ENCODE measurements around the gene TXLNB.

Gene TXLNB

DNA sequence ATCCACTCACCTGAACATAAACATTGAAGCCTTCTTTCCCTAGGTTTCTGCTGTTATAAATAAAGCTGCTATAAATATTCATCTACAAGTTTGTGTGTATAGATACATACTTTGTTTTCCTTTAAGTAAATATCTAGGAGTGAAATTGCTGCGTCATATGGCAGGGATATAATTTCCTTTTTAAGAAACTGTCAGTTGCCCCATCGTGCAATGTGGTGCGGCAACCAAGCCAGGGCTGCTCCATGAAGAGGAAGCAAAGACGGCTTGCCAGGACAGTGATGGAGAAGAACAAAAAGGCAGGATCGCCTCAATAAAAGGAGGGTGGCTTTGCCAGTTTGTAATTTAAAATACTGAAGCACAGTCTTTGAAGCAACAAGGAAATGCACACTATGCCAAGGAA, 46.0 kb upstream of the TXLNB start:
- no peak for DNase-seq
- Histone ChIP-seq H3K36me3 (replicated peaks; ENCODE audit: insufficient read depth, low read length) (no peaks in the 10 kb centered on the region), H3K27ac (ENCODE audit: low read length) (no peak overlapping the region)

DNA sequence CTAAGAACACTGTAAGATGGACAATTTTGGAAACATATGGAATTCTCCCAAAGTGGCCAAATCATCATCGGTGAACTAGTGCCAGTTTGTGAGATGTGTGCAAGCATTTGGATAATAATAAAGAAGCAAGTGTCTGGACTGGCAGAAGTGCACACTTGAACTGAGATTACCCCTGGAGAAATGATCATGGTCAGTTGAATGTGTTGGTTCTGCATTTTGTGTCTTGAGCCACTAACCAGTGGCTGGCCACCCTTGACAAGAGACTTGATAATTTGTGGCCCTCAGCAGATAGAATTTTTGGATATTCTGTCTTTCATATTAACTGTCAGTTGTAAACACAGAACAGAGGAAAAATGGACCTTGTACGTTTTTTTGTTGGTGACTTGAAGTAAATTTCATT, 45.2 kb upstream of the TXLNB start:
- H3K9me3 ChIP-seq (replicated peaks; ENCODE audit: insufficient read depth, low read length), result no peaks in the 10 kb centered on the region
- H3K27ac ChIP-seq (ENCODE audit: low read length), result no peak overlapping the region
- no peaks in the 10 kb centered on the region for H3K27me3 ChIP-seq (replicated peaks; ENCODE audit: insufficient read depth, low read length)
- no peaks in the 10 kb centered on the region for H3K9me2 ChIP-seq (replicated peaks; ENCODE audit: insufficient read depth, low read length)
- H3K79me2 ChIP-seq (ENCODE audit: low read length), result no peaks in the 10 kb centered on the region
- H4K20me1 ChIP-seq (ENCODE audit: insufficient read depth, low read length), result no peaks in the 10 kb centered on the region
- TF ChIP-seq, protein P1, sequence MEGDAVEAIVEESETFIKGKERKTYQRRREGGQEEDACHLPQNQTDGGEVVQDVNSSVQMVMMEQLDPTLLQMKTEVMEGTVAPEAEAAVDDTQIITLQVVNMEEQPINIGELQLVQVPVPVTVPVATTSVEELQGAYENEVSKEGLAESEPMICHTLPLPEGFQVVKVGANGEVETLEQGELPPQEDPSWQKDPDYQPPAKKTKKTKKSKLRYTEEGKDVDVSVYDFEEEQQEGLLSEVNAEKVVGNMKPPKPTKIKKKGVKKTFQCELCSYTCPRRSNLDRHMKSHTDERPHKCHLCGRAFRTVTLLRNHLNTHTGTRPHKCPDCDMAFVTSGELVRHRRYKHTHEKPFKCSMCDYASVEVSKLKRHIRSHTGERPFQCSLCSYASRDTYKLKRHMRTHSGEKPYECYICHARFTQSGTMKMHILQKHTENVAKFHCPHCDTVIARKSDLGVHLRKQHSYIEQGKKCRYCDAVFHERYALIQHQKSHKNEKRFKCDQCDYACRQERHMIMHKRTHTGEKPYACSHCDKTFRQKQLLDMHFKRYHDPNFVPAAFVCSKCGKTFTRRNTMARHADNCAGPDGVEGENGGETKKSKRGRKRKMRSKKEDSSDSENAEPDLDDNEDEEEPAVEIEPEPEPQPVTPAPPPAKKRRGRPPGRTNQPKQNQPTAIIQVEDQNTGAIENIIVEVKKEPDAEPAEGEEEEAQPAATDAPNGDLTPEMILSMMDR (IDR thresholded peaks at IDR 0.05; ENCODE audit: low read length), result no peak
- TF ChIP-seq EZH2 (optimal IDR thresholded peaks at IDR 0.05; ENCODE audit: low read depth, low read length), result no peak
- no peaks in the 10 kb centered on the region for H3K36me3 ChIP-seq (replicated peaks; ENCODE audit: insufficient read depth, low read length)
- H3F3A ChIP-seq (ENCODE audit: insufficient read depth, low read length), result no peaks in the 10 kb centered on the region
- H3K4me3 ChIP-seq (ENCODE audit: low read length), result no peak overlapping the region
- no peak for DNase-seq
- no peak overlapping the region for H3K4me2 ChIP-seq (ENCODE audit: low read depth, low read length)
- H3K9ac ChIP-seq (ENCODE audit: low read length), result no peak overlapping the region
- H3K4me1 ChIP-seq (ENCODE audit: low read length), result no peaks in the 10 kb centered on the region
- H2AFZ ChIP-seq (ENCODE audit: low read length), result no peak overlapping the region

More for the DNA sequence above, 46.0 kb upstream of the TXLNB start:
- H3K4me3 ChIP-seq (ENCODE audit: low read length), result no peak overlapping the region
- H2AFZ ChIP-seq (ENCODE audit: low read length), result no peak overlapping the region
- H3K4me2 ChIP-seq (ENCODE audit: low read depth, low read length), result no peak overlapping the region
- TF ChIP-seq, protein P1 (IDR thresholded peaks at IDR 0.05; ENCODE audit: low read length), result no peak
- TF ChIP-seq EZH2 (optimal IDR thresholded peaks at IDR 0.05; ENCODE audit: low read depth, low read length), result no peak
- no peak for TF ChIP-seq EZH2phosphoT487 (IDR thresholded peaks at IDR 0.05; ENCODE audit: low read length)
- H3K27me3 ChIP-seq (replicated peaks; ENCODE audit: insufficient read depth, low read length), result no peaks in the 10 kb centered on the region
- H3K9me3 ChIP-seq (replicated peaks; ENCODE audit: insufficient read depth, low read length), result no peaks in the 10 kb centered on the region
- H3F3A ChIP-seq (ENCODE audit: insufficient read depth, low read length), result no peaks in the 10 kb centered on the region
- no peaks in the 10 kb centered on the region for H4K20me1 ChIP-seq (ENCODE audit: insufficient read depth, low read length)
- H3K9me2 ChIP-seq (replicated peaks; ENCODE audit: insufficient read depth, low read length), result no peaks in the 10 kb centered on the region
- no peak overlapping the region for H3K9ac ChIP-seq (ENCODE audit: low read length)
- peaks cover 1% of the 10 kb centered on the region for H3K4me1 ChIP-seq (ENCODE audit: low read length)
- no peaks in the 10 kb centered on the region for H3K79me2 ChIP-seq (ENCODE audit: low read length)

DNA sequence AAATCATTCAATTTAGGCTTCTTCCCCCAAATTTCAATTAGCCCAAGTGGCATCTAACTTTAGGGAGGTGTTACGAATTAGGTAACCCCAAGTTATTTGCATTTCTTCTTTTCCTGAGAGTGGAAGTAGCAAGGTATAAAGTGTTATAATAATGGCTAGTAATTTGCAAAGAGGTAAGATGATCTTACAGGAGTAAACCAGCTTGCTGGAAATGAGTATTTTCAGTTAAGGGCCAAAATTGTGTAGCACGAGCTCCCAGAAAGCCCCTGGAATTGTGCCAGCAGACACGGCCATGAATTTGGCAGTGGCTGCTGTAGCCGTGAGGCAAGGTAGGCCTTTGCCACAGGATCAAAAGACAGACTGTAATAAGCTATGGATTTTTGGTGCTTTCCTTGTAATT, 44.7 kb upstream of the TXLNB start:
- Histone ChIP-seq H3K9me2 (replicated peaks; ENCODE audit: insufficient read depth, low read length) (no peaks in the 10 kb centered on the region), H3K4me2 (ENCODE audit: low read depth, low read length) (no peak overlapping the region), H3K9ac (ENCODE audit: low read length) (no peak overlapping the region), H3K4me3 (ENCODE audit: low read length) (no peak overlapping the region), H3K27ac (ENCODE audit: low read length) (no peak overlapping the region), H2AFZ (ENCODE audit: low read length) (no peak overlapping the region), H3K27me3 (replicated peaks; ENCODE audit: insufficient read depth, low read length) (no peaks in the 10 kb centered on the region), H3K36me3 (replicated peaks; ENCODE audit: insufficient read depth, low read length) (no peaks in the 10 kb centered on the region), H3K4me1 (ENCODE audit: low read length) (no peaks in the 10 kb centered on the region), H3K9me3 (replicated peaks; ENCODE audit: insufficient read depth, low read length) (no peaks in the 10 kb centered on the region), H4K20me1 (ENCODE audit: insufficient read depth, low read length) (no peaks in the 10 kb centered on the region), H3F3A (ENCODE audit: insufficient read depth, low read length) (no peaks in the 10 kb centered on the region), H3K79me2 (ENCODE audit: low read length) (no peaks in the 10 kb centered on the region)
- DNase-seq, result no peak
- TF ChIP-seq, protein P1 (IDR thresholded peaks at IDR 0.05; ENCODE audit: low read length), result no peak
- TF ChIP-seq EZH2 (optimal IDR thresholded peaks at IDR 0.05; ENCODE audit: low read depth, low read length) (no peak), EZH2phosphoT487 (IDR thresholded peaks at IDR 0.05; ENCODE audit: low read length) (no peak)
